GM12874 (cell line): ENCODE data around the gene MYL2.

Experiments used
- TF ChIP-seq, protein P1 (sequence below): IDR thresholded peaks from 2 replicates; pipeline ENCODE4 v1.5.1; 2011; ENCODE audit warnings: low read depth, mild to moderate bottlenecking, control low read depth, low read length, moderate library complexity; ENCODE audit not compliant: insufficient read depth

Gene MYL2

DNA sequence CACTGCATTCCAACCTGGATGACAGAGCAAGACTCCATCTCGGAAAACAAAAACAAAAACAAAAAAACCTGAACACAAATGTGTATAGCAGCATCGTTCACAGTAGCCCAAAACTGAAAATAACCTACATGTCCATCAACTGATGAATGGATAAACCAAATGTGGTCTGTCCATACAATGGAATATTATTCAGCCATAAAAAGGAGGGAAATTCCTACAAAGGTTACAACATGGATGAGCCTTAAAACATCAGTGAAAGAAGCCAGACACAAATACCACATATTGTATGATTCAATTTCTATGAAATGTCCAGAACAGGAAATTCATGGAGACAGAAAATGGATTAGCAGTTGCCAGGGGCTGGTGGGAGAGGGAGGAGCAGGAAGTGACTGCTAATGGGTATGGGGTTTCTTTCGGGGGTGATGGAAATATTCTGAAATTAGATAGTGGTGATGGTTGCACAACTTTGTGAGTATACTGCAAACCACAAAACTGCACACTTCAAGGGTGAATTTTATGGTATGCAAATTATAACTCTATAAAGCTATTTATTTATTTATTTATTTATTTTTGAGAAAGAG is 4.0 kb downstream of the MYL2 start:
- TF ChIP-seq, protein P1, sequence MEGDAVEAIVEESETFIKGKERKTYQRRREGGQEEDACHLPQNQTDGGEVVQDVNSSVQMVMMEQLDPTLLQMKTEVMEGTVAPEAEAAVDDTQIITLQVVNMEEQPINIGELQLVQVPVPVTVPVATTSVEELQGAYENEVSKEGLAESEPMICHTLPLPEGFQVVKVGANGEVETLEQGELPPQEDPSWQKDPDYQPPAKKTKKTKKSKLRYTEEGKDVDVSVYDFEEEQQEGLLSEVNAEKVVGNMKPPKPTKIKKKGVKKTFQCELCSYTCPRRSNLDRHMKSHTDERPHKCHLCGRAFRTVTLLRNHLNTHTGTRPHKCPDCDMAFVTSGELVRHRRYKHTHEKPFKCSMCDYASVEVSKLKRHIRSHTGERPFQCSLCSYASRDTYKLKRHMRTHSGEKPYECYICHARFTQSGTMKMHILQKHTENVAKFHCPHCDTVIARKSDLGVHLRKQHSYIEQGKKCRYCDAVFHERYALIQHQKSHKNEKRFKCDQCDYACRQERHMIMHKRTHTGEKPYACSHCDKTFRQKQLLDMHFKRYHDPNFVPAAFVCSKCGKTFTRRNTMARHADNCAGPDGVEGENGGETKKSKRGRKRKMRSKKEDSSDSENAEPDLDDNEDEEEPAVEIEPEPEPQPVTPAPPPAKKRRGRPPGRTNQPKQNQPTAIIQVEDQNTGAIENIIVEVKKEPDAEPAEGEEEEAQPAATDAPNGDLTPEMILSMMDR = no peak

DNA sequence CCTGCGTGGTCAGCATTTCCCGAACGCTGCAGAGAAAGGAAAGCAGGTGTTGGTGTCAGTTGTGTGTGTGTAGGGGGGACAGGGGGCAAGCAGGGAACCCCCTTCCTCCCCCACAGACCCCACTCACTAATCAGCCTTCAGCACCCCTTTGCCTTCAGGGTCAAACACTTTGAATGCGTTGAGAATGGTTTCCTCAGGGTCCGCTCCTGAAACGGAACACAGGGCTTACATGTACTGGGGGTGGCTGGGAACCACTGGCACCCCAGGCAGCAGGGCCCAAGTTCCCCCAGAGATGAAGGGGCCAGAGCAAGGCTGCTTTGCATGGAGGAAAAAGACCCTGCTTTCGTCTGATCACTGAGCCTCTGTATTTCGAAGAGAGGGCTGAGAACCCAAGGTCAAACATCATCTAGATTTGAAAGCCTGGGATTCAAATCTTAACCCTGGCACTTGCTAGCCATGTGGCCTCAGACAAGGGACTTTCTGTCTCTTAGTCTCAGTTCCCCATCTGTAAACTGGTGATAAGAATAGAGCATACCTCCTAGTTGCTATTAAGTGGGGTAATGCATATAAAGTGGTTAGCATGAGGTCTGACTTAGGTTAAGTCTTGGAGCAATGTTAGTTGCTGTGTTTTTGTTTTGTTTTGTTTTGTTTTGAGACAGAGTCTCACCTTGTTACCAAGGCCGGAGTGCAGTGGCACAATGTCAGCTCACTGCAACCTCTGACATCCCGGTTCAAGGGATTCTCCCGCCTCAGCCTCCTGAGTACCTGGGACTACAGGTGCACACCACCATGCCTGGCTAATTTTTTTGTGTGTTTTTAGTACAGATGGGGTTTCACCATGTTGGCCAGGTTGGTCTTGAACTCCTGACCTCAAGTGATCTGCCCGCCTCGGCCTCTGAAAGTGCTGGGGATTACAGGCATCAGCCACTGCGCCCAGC is 7.0 kb downstream of the MYL2 start:
- TF ChIP-seq, protein P1 = no peak

DNA sequence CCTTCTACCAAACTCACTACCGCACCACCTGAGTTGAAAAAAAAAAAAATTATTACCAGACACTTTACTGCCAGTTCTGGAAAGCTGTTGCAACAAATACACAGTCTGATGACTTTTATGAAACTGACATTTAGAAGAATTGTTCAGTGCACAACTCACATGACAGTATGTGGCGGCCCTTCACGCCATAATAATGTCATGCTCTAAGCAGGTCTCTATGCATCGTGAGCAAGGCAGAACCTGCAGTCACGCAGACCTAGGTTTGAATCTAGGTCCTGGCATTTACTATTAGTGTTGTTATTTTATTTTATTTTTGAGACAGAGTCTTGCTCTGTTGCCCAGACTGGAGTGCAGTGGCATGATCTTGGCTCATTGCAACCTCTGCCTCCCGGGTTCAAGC is 8.1 kb downstream of the MYL2 start:
- TF ChIP-seq, protein P1 = no peak

DNA sequence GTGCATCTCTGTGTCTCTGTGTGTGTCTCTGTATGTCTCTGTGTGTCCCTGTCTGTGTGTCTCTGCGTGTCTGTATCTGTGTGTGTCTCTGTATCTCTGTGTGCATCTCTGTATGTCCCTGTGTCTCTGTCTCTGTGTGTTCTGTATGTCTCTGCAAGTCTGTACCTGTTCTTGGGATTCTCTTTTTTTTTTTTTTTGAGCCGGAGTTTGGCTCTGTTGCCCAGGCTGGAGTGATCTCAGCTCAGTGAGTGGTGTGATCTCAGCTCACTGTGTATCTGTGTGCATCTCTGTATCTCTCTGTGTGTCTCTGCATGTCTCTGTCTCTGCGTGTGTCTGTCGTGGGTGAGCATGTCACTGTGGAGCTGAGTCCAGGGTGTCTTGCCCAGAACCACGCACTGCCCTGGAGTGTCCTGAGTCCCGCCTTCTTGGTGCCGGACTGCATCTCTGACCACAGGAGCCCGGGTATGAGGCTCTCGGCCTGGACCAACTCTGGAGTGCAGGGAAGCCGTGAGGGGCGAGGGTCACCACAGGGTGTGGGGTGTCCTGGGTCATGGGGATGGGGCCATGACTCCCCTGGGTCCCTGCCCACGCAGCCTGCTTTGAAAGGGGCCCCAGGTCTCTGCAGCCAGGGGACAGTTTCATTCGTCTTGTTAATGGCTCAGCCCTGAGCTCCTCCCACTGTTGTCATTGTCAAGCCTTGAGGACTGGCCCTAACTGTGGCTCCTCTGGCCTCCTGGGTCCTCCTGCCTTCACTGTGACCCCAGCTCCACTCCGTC is 11.8 kb downstream of the MYL2 start:
- TF ChIP-seq, protein P1 = no peak

DNA sequence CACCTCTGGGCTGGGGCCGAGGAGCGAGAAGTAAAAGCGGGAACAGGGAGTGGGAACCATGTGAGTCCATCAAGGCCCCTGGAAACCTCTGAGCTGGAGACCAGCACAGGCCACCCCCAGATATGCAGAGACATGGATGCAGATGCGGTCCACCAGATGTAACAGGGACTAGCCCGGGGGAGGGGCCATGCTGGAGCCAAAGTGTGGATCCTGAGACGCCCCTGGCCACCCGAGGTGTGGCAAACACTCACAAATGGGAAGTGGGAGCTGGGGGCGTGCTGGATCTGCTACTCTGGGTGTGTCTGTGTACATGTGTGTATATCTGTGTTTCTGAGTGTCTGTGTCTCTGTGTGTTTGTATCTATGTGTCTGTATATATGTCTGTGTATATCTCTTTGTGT is 12.8 kb downstream of the MYL2 start:
- TF ChIP-seq, protein P1 = no peak

DNA sequence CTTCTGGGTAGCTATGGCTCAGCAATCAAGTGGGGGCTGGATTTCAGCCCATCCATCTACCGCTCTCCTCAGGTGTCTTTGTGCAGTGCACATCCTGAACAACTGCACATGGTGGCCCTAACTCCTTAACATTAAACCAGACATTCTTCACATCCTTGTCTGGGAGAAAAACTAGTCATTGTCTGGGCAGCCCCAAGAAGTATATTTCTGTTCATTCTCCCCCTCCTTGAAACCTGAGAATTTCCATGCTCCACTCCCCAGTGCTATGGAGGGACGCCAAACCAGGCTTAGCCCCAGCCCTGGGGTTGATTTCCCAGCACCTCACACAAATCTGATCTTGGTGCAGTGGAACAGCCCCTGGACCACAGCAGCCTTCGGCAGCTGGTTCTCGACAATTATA is 13.4 kb downstream of the MYL2 start:
- TF ChIP-seq, protein P1 = no peak

DNA sequence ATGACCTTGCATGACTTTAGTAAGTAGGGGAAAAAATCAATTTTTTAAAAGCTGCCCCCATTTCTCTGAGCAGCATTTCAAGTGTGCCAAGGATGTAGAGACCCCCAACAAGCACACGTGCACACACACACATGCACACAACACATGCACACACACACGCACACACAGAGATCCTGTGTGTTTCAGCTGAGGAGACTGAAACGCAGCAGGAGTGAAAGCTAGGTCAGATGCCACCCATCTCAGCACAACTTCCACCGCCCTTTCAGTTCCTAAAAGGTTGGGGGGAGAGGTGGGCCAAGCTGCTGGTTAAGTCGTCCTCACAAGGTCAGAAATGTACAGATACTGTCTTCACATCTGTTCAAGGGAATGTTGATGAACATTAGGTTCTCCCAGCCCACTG is 13.9 kb downstream of the MYL2 start:
- TF ChIP-seq, protein P1 = no peak
